GM23338 (cell line): Measurements from ENCODE around the gene HOXA11. TPM values are rescaled to one million over a fixed set of nuclear protein-coding genes. Genes with fewer than 3 reads are reported as not detected.
A peak's percentile ranks its signal among the peaks of the same experiment; 100 is the strongest.

Source experiments
- ATAC-seq: fragments of 200-7000 bp; cut with Tn5 transposase; 3 replicates; pipeline ENCODE4 v1.9.1; 2020
- DNase-seq: peaks from one replicate; pipeline ENCODE4 v3.0.0-alpha.2; 2015; ENCODE audit warnings: low spot score
- H2AFZ ChIP-seq: fragments of 200-600 bp; sonication (generic); 2 replicates; pipeline ENCODE4 v1.8.0; 2016; ENCODE audit warnings: antibody characterized with exemption, mild to moderate bottlenecking, moderate library complexity
- H3F3A ChIP-seq: fragments of 200-600 bp; sonication (generic); replicated peaks from 2 replicates; pipeline ENCODE4 v1.8.0; 2017; ENCODE audit warnings: antibody characterized with exemption, mixed run types, low read depth
- H3K27ac ChIP-seq: fragments of 200-600 bp; sonication (generic); 2 replicates; pipeline ENCODE4 v1.6.1; 2016; ENCODE audit warnings: low read depth
- H3K27me3 ChIP-seq: fragments of 200-600 bp; sonication (generic); 2 replicates; pipeline ENCODE4 v1.8.0; 2016; ENCODE audit warnings: mild to moderate bottlenecking, mixed run types, moderate library complexity; ENCODE audit not compliant: insufficient read depth
- H3K36me3 ChIP-seq: fragments of 200-600 bp; sonication (generic); 2 replicates; pipeline ENCODE4 v1.8.0; 2016; ENCODE audit warnings: mild to moderate bottlenecking; ENCODE audit not compliant: insufficient read depth
- H3K4me1 ChIP-seq: fragments of 200-600 bp; sonication (generic); 2 replicates; pipeline ENCODE4 v1.8.0; 2016; ENCODE audit warnings: mild to moderate bottlenecking, moderate library complexity; ENCODE audit not compliant: insufficient read depth
- H3K4me2 ChIP-seq: fragments of 200-600 bp; sonication (generic); 2 replicates; pipeline ENCODE4 v1.7.1; 2017; ENCODE audit warnings: mixed run types
- H3K4me3 ChIP-seq: fragments of 200-600 bp; sonication (generic); 2 replicates; pipeline ENCODE4 v1.6.1; 2016; ENCODE audit warnings: mixed run types
- H3K79me2 ChIP-seq: fragments of 200-600 bp; sonication (generic); replicated peaks from 2 replicates; pipeline ENCODE4 v1.8.0; 2017; ENCODE audit warnings: mild to moderate bottlenecking; ENCODE audit not compliant: insufficient read depth
- H3K9me2 ChIP-seq: fragments of 200-600 bp; sonication (generic); 2 replicates; pipeline ENCODE4 v1.8.0; 2017; ENCODE audit not compliant: insufficient read depth
- H4K20me1 ChIP-seq: fragments of 200-600 bp; sonication (generic); replicated peaks from 2 replicates; pipeline ENCODE4 v1.8.0; 2017; ENCODE audit warnings: mild to moderate bottlenecking; ENCODE audit not compliant: insufficient read depth
- H3K27ac Mint-ChIP-seq: 2 replicates; pipeline ENCODE4 v1.8.0; 2020; ENCODE audit warnings: inconsistent platforms, mild to moderate bottlenecking, moderate library complexity, mixed read lengths
- H3K27me3 Mint-ChIP-seq: 3 replicates; pipeline ENCODE4 v1.8.0; 2022; ENCODE audit warnings: low read depth, mild to moderate bottlenecking, moderate library complexity, mixed read lengths, inconsistent platforms; ENCODE audit not compliant: insufficient read depth, poor library complexity
- H3K36me3 Mint-ChIP-seq: 3 replicates; pipeline ENCODE4 v1.8.0; 2021; ENCODE audit warnings: low read depth, mild to moderate bottlenecking, inconsistent platforms, moderate library complexity, mixed read lengths
- H3K4me1 Mint-ChIP-seq: 3 replicates; pipeline ENCODE4 v1.8.0; 2020; ENCODE audit warnings: mild to moderate bottlenecking, inconsistent platforms, mixed read lengths
- H3K4me3 Mint-ChIP-seq: 3 replicates; pipeline ENCODE4 v1.8.0; 2021; ENCODE audit warnings: moderate library complexity, mild to moderate bottlenecking, inconsistent platforms, mixed read lengths
- H3K9me3 Mint-ChIP-seq: 3 replicates; pipeline ENCODE4 v1.8.0; 2020; ENCODE audit warnings: moderate library complexity, mild to moderate bottlenecking, inconsistent platforms, mixed read lengths
- CREB1 ChIP-seq: fragments of 250-450 bp; sonication (Bioruptor Pico); IDR thresholded peaks from 2 replicates; pipeline ENCODE4 v1.5.0; 2020; ENCODE audit warnings: low read depth, mild to moderate bottlenecking, moderate library complexity
- EZH2 ChIP-seq: fragments of 200-600 bp; sonication (generic); IDR thresholded peaks from one replicate; pipeline ENCODE4 v1.8.0; 2017; ENCODE audit warnings: antibody characterized with exemption, mild to moderate bottlenecking, low read depth; ENCODE audit not compliant: unreplicated experiment
- EZH2phosphoT487 ChIP-seq: fragments of 200-600 bp; sonication (generic); IDR thresholded peaks from one replicate; pipeline ENCODE4 v1.8.1; 2018; ENCODE audit warnings: antibody characterized with exemption; ENCODE audit not compliant: unreplicated experiment
- JUNB ChIP-seq: IDR thresholded peaks from one replicate; pipeline ENCODE4 v1.6.1; 2016; ENCODE audit warnings: antibody characterized with exemption; ENCODE audit not compliant: unreplicated experiment
- POLR2AphosphoS5 ChIP-seq: IDR thresholded peaks from 2 replicates; pipeline ENCODE4 v1.6.1; 2016; ENCODE audit warnings: antibody characterized with exemption, low read depth
- STAT1 ChIP-seq: IDR thresholded peaks from one replicate; pipeline ENCODE4 v1.6.1; 2016; ENCODE audit warnings: antibody characterized with exemption; ENCODE audit not compliant: unreplicated experiment
- ZNF114 ChIP-seq: fragments of 250-450 bp; sonication (Bioruptor Pico); IDR thresholded peaks from 2 replicates; pipeline ENCODE4 v1.5.0; 2020; ENCODE audit warnings: mild to moderate bottlenecking, moderate library complexity
- ZNF331 ChIP-seq: fragments of 250-450 bp; sonication (Bioruptor Pico); IDR thresholded peaks from 2 replicates; pipeline ENCODE4 v1.5.0; 2020; ENCODE audit warnings: low read depth, mild to moderate bottlenecking, moderate library complexity
- polyA plus RNA-seq: library from polyadenylated mRNA; unstranded; fragments of >200 nt; fragmentation: Nextera tagmentation; extraction: Ambion mirVana; gene quantifications from 2 replicates; pipeline ENCODE4 v1.2.1, GENCODE V29; 2016
- total RNA-seq: library from RNA; depleted of rRNA; stranded (reverse); fragments of >200 nt; shearing (Covaris generic); gene quantifications from 2 replicates; pipeline ENCODE4 v1.2.3, GENCODE V29; 2014
- TF ChIP-seq, protein P1 (sequence below): IDR thresholded peaks from 2 replicates; pipeline ENCODE4 v1.6.1; 2016; ENCODE audit warnings: antibody characterized with exemption
- TF ChIP-seq, protein P2 (sequence below), 2 experiments: fragments of 200-600 bp in 1 of 2; sonication (generic) in 1 of 2; conservative IDR thresholded peaks; 2 replicates each; pipeline versions ENCODE4 v1.5.1 to v1.6.1; 2016 to 2017; ENCODE audit warnings: antibody characterized with exemption in 2 of 2, low read depth in 2 of 2, mild to moderate bottlenecking in 2 of 2, moderate library complexity in 1 of 2
- TF ChIP-seq, protein P3 (sequence below): fragments of 250-450 bp; sonication (Bioruptor Pico); IDR thresholded peaks from 2 replicates; pipeline ENCODE4 v1.5.0; 2020; ENCODE audit warnings: mild to moderate bottlenecking, moderate library complexity

The HOXA11 gene
- total and polyA plus RNA-seq, 2 experiments from 2014 or later: not detected

- Histone ChIP-seq H3K27me3 (peaks cover 100% of the 10 kb centered on the region), H2AFZ (no peak within 1 kb of the TSS), H3K36me3 (no peaks in the 10 kb centered on the region), H3K79me2 (no peaks in the 10 kb centered on the region), H3K4me1 (peaks cover 24% of the 10 kb centered on the region), H4K20me1 (peaks cover 47% of the 10 kb centered on the region), H3K4me2 (no peak within 1 kb of the TSS), H3K27ac (no peak within 1 kb of the TSS), H3K4me3 (peak within 1 kb of the TSS; percentile 43), H3F3A (peaks cover 35% of the 10 kb centered on the region), H3K9me2 (no peaks in the 10 kb centered on the region)
- H3K27ac Mint-ChIP-seq: no peak within 1 kb of the TSS
- TF ChIP-seq, protein P1, sequence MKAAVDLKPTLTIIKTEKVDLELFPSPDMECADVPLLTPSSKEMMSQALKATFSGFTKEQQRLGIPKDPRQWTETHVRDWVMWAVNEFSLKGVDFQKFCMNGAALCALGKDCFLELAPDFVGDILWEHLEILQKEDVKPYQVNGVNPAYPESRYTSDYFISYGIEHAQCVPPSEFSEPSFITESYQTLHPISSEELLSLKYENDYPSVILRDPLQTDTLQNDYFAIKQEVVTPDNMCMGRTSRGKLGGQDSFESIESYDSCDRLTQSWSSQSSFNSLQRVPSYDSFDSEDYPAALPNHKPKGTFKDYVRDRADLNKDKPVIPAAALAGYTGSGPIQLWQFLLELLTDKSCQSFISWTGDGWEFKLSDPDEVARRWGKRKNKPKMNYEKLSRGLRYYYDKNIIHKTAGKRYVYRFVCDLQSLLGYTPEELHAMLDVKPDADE: no peak
- no peak for TF ChIP-seq CREB1
- TF ChIP-seq JUNB: no peak
- no peak for TF ChIP-seq POLR2AphosphoS5
- no peak for TF ChIP-seq ZNF114 (CRISPR knock-in tag)
- TF ChIP-seq, protein P2, sequence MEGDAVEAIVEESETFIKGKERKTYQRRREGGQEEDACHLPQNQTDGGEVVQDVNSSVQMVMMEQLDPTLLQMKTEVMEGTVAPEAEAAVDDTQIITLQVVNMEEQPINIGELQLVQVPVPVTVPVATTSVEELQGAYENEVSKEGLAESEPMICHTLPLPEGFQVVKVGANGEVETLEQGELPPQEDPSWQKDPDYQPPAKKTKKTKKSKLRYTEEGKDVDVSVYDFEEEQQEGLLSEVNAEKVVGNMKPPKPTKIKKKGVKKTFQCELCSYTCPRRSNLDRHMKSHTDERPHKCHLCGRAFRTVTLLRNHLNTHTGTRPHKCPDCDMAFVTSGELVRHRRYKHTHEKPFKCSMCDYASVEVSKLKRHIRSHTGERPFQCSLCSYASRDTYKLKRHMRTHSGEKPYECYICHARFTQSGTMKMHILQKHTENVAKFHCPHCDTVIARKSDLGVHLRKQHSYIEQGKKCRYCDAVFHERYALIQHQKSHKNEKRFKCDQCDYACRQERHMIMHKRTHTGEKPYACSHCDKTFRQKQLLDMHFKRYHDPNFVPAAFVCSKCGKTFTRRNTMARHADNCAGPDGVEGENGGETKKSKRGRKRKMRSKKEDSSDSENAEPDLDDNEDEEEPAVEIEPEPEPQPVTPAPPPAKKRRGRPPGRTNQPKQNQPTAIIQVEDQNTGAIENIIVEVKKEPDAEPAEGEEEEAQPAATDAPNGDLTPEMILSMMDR (conservative IDR thresholded peaks at IDR 0.05; ENCODE audit: low read depth in 2 of 2): no peak
- no peak for TF ChIP-seq STAT1
- peak; percentile 97 for TF ChIP-seq EZH2
- TF ChIP-seq EZH2phosphoT487: peak; percentile 94
- TF ChIP-seq, protein P3, sequence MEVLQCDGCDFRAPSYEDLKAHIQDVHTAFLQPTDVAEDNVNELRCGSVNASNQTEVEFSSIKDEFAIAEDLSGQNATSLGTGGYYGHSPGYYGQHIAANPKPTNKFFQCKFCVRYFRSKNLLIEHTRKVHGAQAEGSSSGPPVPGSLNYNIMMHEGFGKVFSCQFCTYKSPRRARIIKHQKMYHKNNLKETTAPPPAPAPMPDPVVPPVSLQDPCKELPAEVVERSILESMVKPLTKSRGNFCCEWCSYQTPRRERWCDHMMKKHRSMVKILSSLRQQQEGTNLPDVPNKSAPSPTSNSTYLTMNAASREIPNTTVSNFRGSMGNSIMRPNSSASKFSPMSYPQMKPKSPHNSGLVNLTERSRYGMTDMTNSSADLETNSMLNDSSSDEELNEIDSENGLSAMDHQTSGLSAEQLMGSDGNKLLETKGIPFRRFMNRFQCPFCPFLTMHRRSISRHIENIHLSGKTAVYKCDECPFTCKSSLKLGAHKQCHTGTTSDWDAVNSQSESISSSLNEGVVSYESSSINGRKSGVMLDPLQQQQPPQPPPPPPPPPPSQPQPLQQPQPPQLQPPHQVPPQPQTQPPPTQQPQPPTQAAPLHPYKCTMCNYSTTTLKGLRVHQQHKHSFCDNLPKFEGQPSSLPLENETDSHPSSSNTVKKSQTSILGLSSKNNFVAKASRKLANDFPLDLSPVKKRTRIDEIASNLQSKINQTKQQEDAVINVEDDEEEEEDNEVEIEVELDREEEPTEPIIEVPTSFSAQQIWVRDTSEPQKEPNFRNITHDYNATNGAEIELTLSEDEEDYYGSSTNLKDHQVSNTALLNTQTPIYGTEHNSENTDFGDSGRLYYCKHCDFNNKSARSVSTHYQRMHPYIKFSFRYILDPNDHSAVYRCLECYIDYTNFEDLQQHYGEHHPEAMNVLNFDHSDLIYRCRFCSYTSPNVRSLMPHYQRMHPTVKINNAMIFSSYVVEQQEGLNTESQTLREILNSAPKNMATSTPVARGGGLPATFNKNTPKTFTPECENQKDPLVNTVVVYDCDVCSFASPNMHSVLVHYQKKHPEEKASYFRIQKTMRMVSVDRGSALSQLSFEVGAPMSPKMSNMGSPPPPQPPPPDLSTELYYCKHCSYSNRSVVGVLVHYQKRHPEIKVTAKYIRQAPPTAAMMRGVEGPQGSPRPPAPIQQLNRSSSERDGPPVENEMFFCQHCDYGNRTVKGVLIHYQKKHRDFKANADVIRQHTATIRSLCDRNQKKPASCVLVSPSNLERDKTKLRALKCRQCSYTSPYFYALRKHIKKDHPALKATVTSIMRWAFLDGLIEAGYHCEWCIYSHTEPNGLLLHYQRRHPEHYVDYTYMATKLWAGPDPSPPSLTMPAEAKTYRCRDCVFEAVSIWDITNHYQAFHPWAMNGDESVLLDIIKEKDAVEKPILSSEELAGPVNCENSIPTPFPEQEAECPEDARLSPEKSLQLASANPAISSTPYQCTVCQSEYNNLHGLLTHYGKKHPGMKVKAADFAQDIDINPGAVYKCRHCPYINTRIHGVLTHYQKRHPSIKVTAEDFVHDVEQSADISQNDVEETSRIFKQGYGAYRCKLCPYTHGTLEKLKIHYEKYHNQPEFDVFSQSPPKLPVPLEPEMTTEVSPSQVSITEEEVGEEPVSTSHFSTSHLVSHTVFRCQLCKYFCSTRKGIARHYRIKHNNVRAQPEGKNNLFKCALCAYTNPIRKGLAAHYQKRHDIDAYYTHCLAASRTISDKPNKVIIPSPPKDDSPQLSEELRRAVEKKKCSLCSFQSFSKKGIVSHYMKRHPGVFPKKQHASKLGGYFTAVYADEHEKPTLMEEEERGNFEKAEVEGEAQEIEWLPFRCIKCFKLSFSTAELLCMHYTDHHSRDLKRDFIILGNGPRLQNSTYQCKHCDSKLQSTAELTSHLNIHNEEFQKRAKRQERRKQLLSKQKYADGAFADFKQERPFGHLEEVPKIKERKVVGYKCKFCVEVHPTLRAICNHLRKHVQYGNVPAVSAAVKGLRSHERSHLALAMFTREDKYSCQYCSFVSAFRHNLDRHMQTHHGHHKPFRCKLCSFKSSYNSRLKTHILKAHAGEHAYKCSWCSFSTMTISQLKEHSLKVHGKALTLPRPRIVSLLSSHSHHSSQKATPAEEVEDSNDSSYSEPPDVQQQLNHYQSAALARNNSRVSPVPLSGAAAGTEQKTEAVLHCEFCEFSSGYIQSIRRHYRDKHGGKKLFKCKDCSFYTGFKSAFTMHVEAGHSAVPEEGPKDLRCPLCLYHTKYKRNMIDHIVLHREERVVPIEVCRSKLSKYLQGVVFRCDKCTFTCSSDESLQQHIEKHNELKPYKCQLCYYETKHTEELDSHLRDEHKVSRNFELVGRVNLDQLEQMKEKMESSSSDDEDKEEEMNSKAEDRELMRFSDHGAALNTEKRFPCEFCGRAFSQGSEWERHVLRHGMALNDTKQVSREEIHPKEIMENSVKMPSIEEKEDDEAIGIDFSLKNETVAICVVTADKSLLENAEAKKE (CRISPR knock-in tag): no peak
- TF ChIP-seq ZNF331: no peak
- H3K4me1 Mint-ChIP-seq: peaks cover 24% of the 10 kb centered on the region
- H3K36me3 Mint-ChIP-seq: no peaks in the 10 kb centered on the region; the same call in 2 of the 3 replicates
- H3K4me3 Mint-ChIP-seq: peak within 1 kb of the TSS; percentile 50
- DNase-seq (peak; percentile 6), ATAC-seq (no peak)
- peaks cover 17% of the 10 kb centered on the region for H3K9me3 Mint-ChIP-seq
- peaks cover 100% of the 10 kb centered on the region for H3K27me3 Mint-ChIP-seq
Observed at GRCh38 chr7:27151931-27152815, 32.9 kb downstream of the HOXA11 start, which contains the start of gene HOXA3. Gene HOXA3, minus strand, starts transcription at chr7:27152583. Its CDS starts 41,943 bp downstream, at chr7:27110640.
